GM21367 (cell line): ENCODE results near the gene ELP6.
A peak's percentile ranks its signal among the peaks of the same experiment; 100 is the strongest.
"Not testable (repeated sequence)": the region's sequence is repeated elsewhere in the genome, so short reads cannot be mapped to it uniquely, and the experiment has no call there.

ENCODE experiments used
- ATAC-seq: cut with Tn5 transposase; IDR thresholded peaks from one replicate; pipeline ENCODE4 v1.9.1; 2021; ENCODE audit not compliant: unreplicated experiment

The ELP6 gene

DNA sequence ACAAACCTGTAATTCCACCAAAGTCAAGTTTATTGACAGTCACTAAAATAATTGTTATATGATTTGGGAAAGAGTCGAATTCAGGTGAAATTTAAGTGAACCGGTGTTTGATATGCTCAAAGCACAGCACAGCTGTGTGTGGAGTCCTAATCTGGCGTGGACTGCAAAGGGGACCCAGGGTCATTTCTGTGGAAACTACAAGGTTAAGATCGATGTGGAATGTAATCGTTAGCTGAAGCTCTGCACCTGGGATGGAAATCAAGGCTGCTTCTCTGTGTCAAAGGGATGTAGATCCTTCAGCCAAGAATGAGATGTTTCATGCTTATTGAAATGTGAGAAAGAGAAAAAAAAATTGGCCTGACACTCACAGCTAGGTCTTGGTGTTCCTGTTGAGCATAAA, 1.6 kb upstream of the ELP6 start:
- no peak for ATAC-seq

DNA sequence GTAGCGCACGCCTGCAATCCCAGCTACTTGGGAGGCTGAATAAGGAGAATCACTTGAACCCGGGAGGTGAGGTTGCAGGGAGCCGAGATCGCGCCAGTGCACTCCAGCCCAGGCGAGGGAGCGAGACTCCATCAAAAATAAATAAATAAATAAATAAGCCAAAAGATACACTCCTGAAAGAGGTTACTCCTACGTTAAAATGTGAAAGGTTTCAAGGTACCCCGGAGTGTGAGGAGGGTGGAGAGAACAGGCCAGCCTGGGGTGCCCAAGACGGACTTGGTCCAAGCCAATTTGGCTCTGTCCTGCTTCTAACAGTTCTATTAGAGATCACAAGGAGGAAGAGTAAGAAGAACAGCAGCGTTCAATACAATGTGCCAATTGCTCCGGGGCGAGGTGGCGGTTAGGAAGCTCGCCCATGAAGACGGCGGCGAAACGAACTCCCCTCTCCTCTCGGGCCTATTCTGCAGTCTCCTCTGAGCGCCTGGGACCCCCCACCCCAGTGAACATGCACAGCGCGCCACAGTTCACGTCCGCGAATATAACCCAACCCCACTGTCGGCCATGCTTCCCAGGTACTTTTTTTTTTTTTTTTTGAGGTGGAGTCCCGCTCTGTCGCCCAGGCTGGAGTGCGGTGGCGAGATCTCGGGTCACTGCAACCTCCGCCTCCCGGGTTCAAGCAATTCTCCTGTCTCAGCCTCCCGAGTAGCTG, 942 bp downstream of the ELP6 start:
- no peak for ATAC-seq

DNA sequence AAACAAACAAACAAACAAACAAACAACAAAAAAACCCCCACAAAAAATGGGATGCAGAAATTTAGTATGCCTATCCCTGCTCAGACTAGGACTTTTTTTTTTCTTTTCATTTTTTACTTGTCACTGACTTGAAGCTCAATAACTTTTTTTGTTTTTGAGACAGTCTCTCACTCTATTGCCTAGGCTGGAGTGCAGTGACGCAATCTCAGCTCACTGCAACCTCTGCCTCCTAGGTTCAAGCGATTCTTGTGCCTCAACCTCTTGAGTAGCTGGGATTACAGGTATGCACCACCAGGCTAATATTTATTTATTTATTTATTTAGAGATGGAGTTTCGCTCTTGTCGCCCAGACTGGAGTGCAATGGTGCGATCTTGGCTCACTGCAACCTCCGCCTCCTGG, 8.2 kb downstream of the ELP6 start:
- not testable (repeated sequence) for ATAC-seq

DNA sequence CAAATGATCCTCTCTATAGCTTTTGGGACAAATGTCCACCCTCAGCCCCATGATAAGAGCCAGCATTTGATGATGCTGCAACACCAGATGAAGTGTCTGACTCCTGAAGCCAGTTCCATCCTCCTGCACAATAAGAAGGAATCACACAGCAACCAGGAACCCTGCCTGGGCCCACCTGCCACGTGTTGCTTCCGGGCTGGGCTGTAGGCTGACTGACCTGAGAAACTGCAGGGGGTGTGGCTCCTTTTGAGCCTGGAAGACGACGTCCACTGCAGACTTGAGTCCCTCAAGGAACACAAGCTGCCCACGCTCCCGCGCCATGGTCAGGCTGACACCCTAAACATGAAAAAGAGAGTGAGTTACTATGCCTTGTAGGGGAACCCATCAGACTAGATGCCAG, 9.4 kb downstream of the ELP6 start:
- no peak for ATAC-seq

DNA sequence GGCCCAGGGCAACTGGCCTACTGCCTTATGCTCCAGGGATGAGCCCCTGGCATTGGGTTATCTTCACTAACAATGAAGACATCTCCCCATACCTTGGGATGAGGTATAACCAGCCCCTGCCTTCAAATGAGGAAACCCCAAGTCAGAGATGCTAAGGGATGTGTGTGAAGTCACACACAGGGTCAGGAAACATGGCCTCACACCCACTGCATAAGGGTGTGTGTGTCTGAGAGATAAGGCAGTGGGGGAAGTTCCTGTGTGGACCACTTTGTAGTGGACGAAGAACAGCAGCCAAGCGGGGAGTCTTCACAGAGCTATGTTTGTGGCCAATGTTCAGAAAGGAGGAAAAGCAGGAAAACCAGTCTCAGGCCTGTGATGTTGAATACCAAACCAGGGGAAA, 10.5 kb downstream of the ELP6 start:
- ATAC-seq = no peak

DNA sequence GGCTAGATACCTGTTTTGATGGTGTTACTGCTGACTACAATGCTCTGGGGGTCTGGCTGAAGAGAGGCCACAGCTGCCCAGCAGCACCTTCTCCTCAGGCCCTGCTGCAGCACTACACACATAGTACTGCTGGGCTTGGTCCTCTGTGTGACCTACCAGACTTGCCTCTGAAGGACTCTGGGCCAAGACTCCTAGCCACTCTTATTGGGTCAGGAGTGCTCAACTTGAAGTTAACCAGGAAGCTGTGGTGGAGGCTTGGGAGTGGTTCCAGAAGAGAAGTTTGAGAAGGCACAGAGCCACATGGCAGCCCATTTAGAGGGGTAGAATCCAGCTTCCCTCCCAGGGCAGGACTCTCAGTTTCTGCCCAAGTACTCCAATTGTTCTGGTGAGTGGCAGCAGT, 16.6 kb downstream of the ELP6 start:
- no peak for ATAC-seq

DNA sequence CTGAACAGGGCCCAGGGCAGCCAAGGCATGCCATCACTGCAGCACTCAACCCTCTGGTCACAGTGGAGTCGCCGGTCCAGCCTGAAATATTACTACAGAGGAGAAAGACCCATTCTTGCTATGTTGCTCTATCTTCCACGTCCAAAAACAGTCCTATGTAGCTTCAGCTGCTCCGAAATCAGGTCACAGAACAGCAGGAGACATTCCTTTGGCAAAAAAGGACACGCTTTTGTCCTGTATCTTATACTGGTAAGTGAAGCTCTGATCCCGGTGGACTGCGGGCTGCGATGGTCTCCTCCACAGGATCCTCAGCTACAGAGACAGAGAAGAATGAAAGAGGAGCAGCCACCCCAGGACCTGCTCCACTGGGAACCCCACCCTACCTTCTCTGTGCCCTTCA, 17.6 kb downstream of the ELP6 start:
- ATAC-seq = no peak

DNA sequence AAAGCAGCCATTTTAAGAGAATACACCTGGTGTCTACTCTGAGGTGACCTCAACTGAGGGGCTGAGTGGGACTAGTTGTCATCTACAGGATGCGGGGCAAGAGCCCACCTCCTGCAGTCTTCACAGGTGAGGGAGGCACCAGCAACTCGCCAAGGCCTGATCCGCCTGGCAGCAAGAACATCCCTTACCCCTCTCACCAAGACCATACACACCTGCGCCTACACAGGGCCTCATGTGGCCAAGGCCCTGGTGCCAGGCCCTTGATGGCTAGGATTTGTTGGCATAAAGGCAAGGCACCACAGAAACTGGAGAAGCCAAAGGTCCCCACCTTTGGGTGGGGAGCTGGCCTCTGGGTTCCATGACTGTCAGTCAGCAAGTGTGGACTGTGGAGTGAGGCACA, 18.4 kb downstream of the ELP6 start:
- no peak for ATAC-seq

DNA sequence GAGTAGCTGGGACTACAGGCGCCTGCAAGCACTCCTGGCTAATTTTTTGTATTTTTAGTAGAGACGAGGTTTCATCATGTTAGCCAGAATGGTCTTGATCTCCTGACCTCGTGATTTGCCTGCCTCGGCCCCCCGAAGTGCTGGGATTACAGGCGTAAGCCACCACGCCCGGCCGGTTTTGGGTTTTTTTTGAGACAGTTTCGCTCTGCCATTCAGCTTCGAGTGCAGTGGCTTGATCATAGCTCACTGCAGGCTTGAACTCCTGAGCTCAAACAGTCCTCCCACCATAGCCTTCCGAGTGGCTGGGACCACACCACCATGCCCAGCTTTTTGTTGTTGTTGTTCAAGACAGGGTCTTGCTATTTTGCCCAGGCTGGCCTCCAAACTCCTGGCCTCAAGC, 21.7 kb downstream of the ELP6 start:
- no peak for ATAC-seq

DNA sequence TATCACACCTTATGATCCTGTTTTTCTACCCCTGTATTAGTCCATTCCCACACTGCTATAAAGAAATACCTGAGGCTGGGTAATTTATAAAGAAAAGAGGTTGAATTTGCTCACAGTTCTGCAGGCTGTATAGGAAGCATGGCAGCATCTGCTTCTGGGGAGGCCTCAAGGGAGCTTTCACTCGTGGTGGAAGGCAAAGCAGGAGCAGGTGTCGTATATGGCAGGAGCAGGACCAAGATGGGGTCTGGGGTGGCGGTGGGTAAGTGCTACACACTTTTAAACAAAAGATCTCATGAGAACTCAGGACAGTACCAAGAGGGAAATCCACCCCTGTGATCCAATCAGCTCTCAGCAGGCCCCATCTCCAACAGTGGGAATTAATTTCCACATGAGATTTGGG, 22.3 kb downstream of the ELP6 start:
- ATAC-seq = no peak

DNA sequence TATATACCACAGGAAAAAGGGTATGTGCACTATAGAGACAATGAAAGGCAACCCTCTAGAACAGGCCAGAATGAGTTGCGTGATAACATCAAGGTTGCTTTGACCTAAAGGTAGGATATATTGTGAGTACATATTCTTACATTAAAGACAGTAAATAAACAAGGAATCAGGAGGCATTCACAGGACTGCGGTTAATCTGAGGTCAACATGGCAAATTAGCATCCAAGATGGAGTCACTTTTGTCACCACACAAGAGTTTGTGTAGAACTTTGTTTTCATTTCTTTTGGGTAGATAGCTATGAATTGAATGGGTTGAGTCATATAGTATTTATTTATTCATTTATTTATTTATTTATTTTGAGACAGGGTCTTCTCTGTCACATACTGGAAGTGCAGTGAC, 26.2 kb downstream of the ELP6 start:
- no peak for ATAC-seq

DNA sequence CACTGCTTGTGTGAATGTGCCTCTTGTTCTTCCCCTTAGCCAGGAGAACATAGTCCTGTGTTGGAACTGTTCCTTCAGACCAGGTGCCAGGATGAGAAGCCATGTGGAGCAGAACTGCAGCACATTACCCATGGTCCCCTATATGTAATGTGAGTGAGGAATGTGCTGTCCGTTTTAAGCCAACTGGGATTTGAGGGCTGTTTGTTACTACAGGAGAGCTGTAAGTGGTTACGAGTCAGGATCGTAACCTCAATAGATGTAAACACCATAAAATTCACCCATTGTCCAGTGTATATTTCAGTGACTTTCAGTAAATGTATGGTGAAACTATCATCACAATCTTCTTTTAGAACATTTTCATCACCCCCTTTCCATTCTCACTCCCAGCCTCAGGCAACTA, 27.7 kb downstream of the ELP6 start:
- no peak for ATAC-seq

DNA sequence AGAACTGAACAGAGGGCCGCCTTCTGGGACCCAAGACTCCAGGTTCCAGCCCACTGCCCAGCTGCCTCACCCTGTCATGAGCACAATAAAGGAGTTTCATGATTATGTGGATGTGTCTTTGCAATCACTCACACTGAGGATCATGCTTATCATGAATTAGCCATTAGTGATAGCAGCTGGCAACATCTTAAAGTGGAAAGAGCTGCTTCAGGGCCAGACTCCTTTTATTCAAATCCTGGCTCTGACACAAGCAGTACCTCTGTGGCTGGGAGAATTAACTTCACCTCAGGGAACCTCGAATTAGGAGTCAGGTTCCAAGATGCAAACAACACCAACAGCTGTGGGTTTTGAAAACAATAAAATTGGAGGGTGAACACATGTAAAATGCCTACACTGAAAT, 31.1 kb downstream of the ELP6 start:
- no peak for ATAC-seq

DNA sequence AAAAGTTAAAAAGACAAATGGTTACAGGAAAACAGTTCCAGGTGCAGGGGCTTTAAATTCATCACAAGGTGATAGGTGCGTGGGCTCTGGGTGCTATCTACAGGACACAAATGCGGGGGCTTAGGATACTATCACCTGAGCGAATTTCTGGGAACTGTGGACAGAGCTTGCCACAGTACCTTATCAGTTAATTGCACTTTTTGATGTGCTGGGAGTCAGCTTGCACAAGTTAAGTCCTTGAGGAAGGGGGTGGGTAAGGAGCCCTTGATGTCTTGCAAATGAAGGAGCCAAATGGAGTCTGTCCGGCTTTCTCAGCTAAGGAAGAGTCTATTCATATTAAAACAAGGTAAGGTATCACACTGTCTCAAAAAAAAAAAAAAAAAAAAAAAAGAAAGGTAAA, 31.7 kb downstream of the ELP6 start:
- ATAC-seq = not testable (repeated sequence)

DNA sequence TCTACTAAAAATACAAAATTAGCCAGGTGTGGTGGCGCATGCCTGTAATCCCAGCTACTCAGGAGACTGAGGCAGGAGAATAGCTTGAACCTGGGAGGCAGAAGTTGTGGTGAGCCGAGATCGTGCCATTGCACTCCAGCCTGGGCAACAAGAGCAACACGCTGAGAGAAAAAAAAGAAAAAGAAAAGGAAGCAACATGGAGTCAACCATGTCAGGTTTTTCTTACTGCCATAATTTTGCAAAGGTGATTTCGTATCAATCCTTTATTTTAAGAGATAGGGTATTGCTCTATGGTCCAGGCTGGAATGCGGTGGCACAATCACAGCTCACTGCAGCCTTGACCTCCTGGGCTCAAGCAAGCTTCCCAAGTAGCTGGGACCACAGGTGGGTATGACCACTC, 33.2 kb downstream of the ELP6 start:
- not testable (repeated sequence) for ATAC-seq

DNA sequence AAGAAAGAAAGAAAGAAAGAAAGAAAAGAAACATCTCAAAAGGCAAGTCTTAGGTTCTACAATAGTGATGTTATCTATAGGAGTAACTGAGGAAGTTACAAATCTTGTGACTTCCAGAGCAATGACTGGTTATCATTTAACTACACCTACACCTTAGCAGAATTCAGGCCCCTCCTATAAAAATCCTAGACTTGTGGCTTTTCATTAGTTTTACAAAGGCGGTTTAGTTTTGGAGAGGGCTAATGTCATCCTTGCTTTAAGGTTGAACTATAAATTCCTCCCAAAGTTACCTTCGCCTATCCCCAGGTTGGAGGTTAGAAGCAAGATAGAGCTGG, 33.7 kb downstream of the ELP6 start:
- ATAC-seq = no peak

DNA sequence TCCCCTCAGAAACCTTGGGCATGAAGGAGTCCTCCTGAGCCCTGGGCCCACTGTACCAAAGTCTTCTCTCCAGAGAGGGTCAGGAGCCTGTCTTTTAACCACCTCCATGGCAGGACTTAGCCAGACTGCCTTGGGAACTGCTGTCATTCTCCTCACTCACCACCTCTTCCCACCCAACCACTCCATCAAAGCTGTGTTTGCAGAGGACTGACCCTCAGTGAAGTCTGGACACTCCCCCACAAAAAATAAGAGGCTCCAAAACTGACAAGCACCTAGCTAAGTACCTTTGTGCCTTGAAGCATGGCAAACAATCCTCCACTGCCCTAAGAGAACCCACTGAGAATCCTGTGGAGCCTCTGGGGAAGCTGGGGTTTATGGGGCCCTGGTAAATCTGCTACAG, 35.5 kb downstream of the ELP6 start:
- ATAC-seq = no peak

DNA sequence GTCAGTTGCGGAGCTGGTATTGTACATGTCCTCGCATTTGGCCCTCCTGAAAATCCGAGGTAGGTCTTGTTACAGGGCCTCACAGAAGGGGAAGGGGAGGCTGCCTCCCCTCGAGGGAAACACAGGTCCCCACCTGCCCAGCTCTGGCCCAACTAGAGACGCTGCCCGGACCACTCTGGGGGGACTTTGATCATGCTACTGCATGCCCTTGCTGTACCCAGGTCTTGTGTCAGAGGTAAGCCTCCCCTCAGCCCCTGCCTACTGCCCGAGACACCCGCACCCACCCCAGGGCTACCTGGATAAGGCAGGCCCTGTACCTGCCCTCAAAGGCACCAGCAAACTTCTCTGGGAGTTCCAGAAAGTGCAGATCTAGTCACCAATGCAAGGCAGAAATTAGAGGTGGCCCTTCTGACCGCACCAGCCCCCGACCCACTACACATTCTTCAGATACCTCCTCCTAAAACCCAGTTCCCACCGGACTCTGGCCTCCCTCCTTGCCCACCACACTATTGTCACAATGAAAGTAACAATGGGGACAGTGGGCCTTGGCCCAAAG, 36.8 kb downstream of the ELP6 start:
- ATAC-seq = no peak

DNA sequence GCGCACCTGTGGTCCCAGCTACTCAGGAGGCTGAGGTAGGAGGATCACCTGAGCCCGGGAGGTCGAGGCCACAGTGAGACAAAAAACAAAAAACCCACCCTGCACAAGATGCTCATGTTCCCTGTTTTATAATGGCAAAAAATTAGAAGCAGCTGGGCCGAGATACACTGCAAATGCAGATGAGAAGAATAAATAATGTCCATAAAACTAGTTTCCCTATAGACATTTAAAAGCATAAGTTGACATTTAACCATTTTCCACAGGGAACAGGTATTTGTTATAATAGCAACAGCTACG, 37.2 kb downstream of the ELP6 start:
- ATAC-seq = no peak

DNA sequence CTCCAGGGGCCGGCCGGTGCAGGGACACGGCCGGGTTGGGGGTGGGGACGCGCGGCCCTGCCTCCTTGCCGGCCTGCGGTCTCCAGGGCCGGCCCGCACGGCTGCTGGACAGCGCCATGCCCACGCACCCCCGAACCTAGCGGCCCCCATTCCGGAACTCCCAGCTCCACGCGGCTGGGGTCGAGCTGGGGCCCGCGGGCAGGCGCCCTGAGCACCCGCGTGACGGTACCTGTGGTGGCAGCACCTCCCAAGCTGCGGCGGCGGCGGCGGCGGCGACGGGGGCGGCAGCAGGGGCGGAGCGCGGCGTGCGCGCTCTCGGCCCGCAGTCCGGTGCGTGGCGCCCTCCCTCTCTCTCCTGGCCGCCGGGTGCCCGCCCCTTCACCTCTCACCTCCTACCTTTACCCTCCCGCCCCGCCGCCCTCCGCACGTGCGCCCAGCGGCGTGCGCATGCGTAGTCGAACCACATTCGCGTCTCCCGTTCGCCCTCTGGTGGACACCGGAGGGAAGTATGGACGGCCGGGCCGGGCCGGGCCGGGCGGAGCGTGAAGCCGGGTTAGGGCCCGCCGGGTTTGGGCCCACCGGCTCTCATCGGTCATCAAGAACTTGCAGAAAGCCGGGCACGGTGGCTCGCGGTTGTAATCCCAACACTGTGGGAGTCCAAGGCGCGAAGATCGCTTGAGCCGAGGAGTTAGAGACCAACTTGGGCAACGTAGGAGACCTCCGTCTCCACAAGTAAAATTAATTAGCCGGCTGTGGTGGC, 37.8 kb downstream of the ELP6 start, which contains the start of gene SCAP:
SCAP (minus strand) TSS at position 372 of the 760 bp plus-strand sequence. CDS start 32,948 bp downstream, outside the sequence.
- peak; percentile 81 for ATAC-seq

DNA sequence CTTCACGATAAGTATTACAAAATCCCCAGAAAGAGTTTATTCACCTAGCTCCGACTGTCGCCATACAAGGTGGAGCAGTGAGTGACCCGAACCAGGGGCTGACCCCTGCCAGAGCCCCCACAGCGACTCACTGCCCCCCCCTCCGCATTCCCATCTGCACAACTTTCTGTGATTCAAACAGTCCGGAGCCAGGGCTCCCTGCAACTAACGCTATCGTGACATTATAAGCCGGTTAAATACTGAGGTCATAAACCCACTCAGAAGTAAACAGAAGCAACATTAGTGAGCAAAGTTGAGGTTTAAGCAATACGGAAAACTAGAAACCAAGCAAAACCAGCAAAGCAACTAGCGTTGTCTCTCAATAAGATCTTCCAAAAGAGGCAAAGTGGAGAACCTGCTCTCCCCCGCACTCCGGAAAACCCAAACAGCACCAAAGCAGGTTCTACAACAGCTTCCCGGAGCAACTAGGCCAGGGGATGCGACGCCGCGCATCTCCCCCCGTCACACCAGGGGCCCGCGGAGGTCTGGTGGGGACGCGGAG, 38.4 kb downstream of the ELP6 start:
- ATAC-seq = no peak

DNA sequence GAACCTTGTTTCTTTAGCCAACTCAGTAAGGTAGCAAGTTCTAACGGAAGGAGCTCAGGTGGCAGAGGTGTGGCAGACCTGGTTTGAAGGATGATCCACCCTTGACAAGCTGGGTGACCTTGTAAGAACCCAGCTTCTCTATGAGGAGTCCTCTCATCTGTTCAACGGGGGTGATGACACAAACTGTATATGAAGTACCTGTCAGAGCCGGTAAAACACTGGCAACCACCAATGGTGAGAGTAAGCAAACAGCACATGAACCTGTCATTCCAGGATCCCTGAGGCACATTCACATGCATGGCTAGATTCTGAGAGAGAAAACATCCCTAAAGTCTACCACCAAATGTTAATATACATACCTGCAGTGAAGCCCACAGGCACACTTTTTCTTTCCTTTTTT, 40.1 kb downstream of the ELP6 start:
- ATAC-seq = no peak
